Breast epithelium (tissue), 4 donors: ENCODE measurements around the gene FYB1. TPM values are rescaled to one million over a fixed set of nuclear protein-coding genes. Genes with fewer than 3 reads are reported as not detected.

Experiments used
- DNase-seq, 2 donors: peaks; one replicate each; pipeline ENCODE4 v3.0.0-alpha.2; 2019; ENCODE audit warnings: low spot score in 2 of 2
- H3K27ac ChIP-seq, 2 donors: fragments of 200-600 bp; sonication (generic) in 1 of 2; one replicate each; pipeline ENCODE4 v1.5.1; 2016 to 2019; ENCODE audit warnings: mild to moderate bottlenecking in 1 of 2
- H3K27me3 ChIP-seq, 2 donors: fragments of 200-600 bp; sonication (generic) in 1 of 2; one replicate each; pipeline versions ENCODE4 v1.5.1 to v1.6.0; 2017 to 2019; ENCODE audit warnings: control low read depth in 1 of 2, mild to moderate bottlenecking in 1 of 2
- H3K36me3 ChIP-seq: fragments of 200-600 bp; one replicate; pipeline ENCODE4 v1.5.1; 2019
- H3K4me1 ChIP-seq, 2 donors: fragments of 200-600 bp; sonication (generic); one replicate each; pipeline ENCODE4 v1.5.1; 2016 to 2019; ENCODE audit warnings: control low read depth in 1 of 2
- H3K4me3 ChIP-seq, 3 donors: fragments of 200-600 bp; sonication (generic); 1 replicate in 2 of 3; 2 replicates in 1 of 3; pipeline ENCODE4 v1.5.1; 2016 to 2019; ENCODE audit warnings: mild to moderate bottlenecking in 3 of 3, moderate library complexity in 2 of 3
- H3K9me3 ChIP-seq, 2 donors: fragments of 200-600 bp; sonication (generic) in 1 of 2; one replicate each; pipeline ENCODE4 v1.5.1; 2016 to 2019; ENCODE audit warnings: control low read depth in 1 of 2
- POLR2A ChIP-seq: fragments of 450-650 bp; IDR thresholded peaks from one replicate; pipeline ENCODE4 v1.6.1; 2016; ENCODE audit warnings: antibody characterized with exemption, mild to moderate bottlenecking, moderate library complexity
- POLR2AphosphoS5 ChIP-seq, 3 donors: sonication (generic); formaldehyde crosslinking; IDR thresholded peaks; one replicate each; pipeline ENCODE4 v1.6.1; 2017; ENCODE audit warnings: antibody characterized with exemption in 3 of 3
- intact Hi-C: fragments of 100-400 bp; cut with DNase I; formaldehyde crosslinking; loops from one replicate; pipeline ENCODE4 v1.15.1; 2023; ENCODE audit warnings: low total_unique reads
- total RNA-seq, 3 donors: library from RNA; depleted of rRNA; stranded (reverse); fragments of >200 nt; gene quantifications; one replicate each; pipeline ENCODE4 v1.1.0, GENCODE V29; 2016
- TF ChIP-seq, protein P1 (sequence below), 3 donors: fragments of 450-650 bp; IDR thresholded peaks; one replicate each; pipeline ENCODE4 v1.5.1; 2016 to 2017; ENCODE audit warnings: antibody characterized with exemption in 3 of 3, mild to moderate bottlenecking in 3 of 3, moderate library complexity in 3 of 3

Gene FYB1
- total RNA-seq, 3 donors from 2014 or later, result 10.2 to 17.9 (median 11.4) TPM

DNA sequence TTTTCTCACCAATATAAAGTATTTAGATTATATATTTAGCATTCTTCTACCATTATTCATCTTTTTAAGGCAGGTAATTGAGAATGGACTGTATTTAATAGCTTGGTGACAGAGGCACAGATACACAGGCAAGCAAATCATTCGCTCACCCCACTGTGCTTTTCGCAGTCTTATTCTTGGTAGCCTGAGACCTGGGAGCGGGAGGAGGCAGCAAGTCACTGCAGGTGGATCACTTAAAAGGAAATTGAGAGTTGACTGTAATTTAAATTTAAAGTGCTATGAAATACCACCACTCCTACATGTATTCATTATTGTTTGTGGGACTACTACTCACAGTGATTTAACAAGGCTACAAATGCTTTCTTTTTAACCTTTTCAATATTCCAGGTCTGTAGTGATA, 154.9 kb downstream of the FYB1 start:
- intact Hi-C loops, result no loop called here
- no peaks in the 10 kb centered on the region for H3K4me1 ChIP-seq
- TF ChIP-seq POLR2AphosphoS5 (IDR thresholded peaks at IDR 0.05), result no peak
- TF ChIP-seq POLR2A, result no peak
- TF ChIP-seq, protein P1, sequence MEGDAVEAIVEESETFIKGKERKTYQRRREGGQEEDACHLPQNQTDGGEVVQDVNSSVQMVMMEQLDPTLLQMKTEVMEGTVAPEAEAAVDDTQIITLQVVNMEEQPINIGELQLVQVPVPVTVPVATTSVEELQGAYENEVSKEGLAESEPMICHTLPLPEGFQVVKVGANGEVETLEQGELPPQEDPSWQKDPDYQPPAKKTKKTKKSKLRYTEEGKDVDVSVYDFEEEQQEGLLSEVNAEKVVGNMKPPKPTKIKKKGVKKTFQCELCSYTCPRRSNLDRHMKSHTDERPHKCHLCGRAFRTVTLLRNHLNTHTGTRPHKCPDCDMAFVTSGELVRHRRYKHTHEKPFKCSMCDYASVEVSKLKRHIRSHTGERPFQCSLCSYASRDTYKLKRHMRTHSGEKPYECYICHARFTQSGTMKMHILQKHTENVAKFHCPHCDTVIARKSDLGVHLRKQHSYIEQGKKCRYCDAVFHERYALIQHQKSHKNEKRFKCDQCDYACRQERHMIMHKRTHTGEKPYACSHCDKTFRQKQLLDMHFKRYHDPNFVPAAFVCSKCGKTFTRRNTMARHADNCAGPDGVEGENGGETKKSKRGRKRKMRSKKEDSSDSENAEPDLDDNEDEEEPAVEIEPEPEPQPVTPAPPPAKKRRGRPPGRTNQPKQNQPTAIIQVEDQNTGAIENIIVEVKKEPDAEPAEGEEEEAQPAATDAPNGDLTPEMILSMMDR (IDR thresholded peaks at IDR 0.05), result no peak

GRCh38 chr5:39063037-39063436, 156.3 kb downstream of the FYB1 start:
- no peak for DNase-seq
- Histone ChIP-seq H3K4me1 (no peaks in the 10 kb centered on the region), H3K4me3 (no peak overlapping the region), H3K36me3 (no peaks in the 10 kb centered on the region), H3K27ac (no peak overlapping the region), H3K27me3 (no peaks in the 10 kb centered on the region), H3K9me3 (no peaks in the 10 kb centered on the region)
- TF ChIP-seq POLR2AphosphoS5 (IDR thresholded peaks at IDR 0.05), result no peak
- TF ChIP-seq POLR2A, result no peak
- TF ChIP-seq, protein P1 (IDR thresholded peaks at IDR 0.05), result no peak
- intact Hi-C loops, result no loop called here

More for the DNA sequence above, 154.9 kb downstream of the FYB1 start:
- H3K4me3 ChIP-seq, result no peak overlapping the region
- no peaks in the 10 kb centered on the region for H3K27me3 ChIP-seq
- H3K9me3 ChIP-seq, result no peaks in the 10 kb centered on the region
- no peaks in the 10 kb centered on the region for H3K36me3 ChIP-seq
- DNase-seq, result no peak
- no peak overlapping the region for H3K27ac ChIP-seq

GRCh38 chr5:39062530-39062929, 156.8 kb downstream of the FYB1 start:
- Histone ChIP-seq H3K4me1 (no peaks in the 10 kb centered on the region), H3K9me3 (no peaks in the 10 kb centered on the region), H3K36me3 (no peaks in the 10 kb centered on the region), H3K27ac (no peak overlapping the region), H3K27me3 (no peaks in the 10 kb centered on the region), H3K4me3 (no peak overlapping the region)
- intact Hi-C loops, result no loop called here
- TF ChIP-seq, protein P1 (IDR thresholded peaks at IDR 0.05), result no peak
- no peak for TF ChIP-seq POLR2AphosphoS5 (IDR thresholded peaks at IDR 0.05)
- no peak for TF ChIP-seq POLR2A
- no peak for DNase-seq

DNA sequence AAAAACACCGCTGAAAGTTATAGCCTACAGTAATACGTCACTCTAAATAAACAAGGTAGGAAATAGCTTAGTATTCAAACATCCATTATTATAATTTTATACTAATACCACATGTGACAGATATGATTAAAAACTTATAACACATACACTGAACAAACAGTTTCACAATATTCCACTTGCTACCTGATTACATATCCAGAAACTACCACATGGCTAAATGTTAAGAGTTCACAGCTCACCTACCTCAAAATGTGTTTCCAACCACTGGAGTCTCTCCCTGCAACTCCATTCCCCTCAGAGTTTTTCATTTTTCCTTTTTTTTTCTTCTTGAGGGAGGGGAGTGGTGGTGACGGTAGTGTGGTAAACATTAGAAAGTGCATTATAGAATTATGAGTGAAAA, 157.3 kb downstream of the FYB1 start:
- intact Hi-C loops, result no loop called here
- no peak overlapping the region for H3K27ac ChIP-seq
- no peaks in the 10 kb centered on the region for H3K9me3 ChIP-seq
- H3K4me3 ChIP-seq, result no peak overlapping the region
- no peak for TF ChIP-seq POLR2A
- no peak for TF ChIP-seq POLR2AphosphoS5 (IDR thresholded peaks at IDR 0.05)
- TF ChIP-seq, protein P1 (IDR thresholded peaks at IDR 0.05), result no peak
- no peaks in the 10 kb centered on the region for H3K27me3 ChIP-seq
- no peak for DNase-seq
- H3K36me3 ChIP-seq, result no peaks in the 10 kb centered on the region
- H3K4me1 ChIP-seq, result no peaks in the 10 kb centered on the region

DNA sequence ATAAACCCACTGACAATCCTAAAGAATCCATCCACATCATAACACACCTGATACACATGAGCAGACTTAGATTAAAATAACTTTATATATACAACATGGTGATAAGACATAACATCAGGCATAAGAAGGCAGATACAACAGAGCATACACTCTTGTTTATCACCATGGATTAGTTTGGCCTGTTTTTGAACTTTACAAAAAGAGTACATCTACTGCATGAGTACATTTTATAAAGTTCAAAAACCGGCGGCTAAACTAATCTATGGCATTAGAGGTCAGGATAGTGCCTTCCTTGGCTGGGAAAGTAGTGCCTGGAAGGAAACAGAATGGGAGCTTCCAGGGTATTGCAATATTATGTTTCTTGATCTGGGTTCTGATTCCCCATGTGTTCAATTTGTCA, 160.3 kb downstream of the FYB1 start:
- intact Hi-C loops, result no loop called here
- TF ChIP-seq, protein P1 (IDR thresholded peaks at IDR 0.05), result no peak
- TF ChIP-seq POLR2AphosphoS5 (IDR thresholded peaks at IDR 0.05) (no peak), POLR2A (no peak)
- H3K4me1 ChIP-seq, result no peaks in the 10 kb centered on the region
- no peaks in the 10 kb centered on the region for H3K36me3 ChIP-seq
- DNase-seq, result no peak
- H3K27ac ChIP-seq, result no peak overlapping the region
- H3K4me3 ChIP-seq, result no peak overlapping the region
- no peaks in the 10 kb centered on the region for H3K27me3 ChIP-seq
- H3K9me3 ChIP-seq, result no peaks in the 10 kb centered on the region
